HG02870 (cell line): ENCODE results near the gene INPP5B.
"Not testable (repeated sequence)": the region's sequence is repeated elsewhere in the genome, so short reads cannot be mapped to it uniquely, and the experiment has no call there.

Experiments
- ATAC-seq: cut with Tn5 transposase; IDR thresholded peaks from one replicate; pipeline ENCODE4 v1.9.1; 2021; ENCODE audit warnings: mild to moderate bottlenecking, moderate library complexity; ENCODE audit not compliant: unreplicated experiment

INPP5B gene

GRCh38 chr1:37948841-37949240, 2.0 kb upstream of the INPP5B start:
- no peak for ATAC-seq

DNA sequence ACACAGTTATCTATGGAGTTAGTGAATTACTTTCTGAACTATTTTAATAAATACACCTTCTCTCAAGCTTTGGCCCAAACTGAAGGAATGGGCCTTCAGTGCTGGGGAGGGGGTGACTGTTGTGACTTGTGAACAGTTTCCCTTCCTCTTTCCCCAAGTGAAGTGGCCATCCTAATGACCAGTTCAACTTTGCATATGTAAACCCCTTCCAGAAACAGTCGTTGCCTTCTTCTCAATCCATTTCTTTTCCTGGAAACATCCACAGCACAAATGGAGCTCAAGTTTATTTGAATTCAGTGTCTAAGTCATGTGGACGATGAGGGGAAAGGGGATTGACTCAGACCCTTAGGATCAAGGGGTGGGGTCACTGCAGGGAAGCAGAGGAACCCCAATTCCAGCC, 1.3 kb upstream of the INPP5B start:
- no peak for ATAC-seq

DNA sequence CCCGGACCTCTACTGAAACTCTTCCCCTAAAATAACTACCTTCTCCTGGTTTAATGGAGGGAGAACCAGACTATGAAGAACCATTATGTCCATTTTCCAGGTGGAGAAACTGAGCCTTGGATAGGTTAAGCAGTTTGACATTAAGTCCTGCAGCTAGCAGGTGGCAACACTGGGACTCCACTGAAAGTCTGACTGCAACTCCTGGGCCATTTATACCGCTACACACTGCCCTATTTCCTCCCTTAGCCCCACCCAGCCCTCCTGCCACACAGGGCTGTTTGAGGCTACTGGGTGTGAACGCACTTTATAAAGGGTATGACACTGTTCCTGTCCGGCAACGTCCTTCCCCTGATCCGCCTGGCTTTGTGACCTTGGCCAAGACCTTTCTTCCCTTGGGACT, 511 bp upstream of the INPP5B start:
- ATAC-seq = no peak

GRCh38 chr1:37945743-37946702, 830 bp downstream of the INPP5B start:
- no peak for ATAC-seq

DNA sequence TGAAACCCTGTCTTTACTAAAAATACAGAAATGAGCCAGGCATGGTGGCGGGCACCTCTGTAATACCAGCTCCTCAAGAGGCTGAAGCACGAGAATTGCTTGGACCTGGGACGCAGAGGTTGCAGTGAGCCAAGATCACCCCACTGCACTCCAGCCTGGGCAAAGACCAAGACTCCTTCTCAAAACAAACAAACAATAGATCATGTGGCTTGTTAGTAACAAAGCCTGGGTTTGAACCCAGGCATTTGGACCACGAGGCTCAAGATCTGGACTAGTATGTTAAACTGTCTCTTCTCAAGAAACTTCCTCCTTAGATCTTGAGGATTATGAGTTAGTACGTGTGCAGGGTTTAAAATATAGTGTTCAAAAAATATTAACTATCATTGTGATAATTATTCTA, 1.6 kb downstream of the INPP5B start:
- ATAC-seq = no peak

DNA sequence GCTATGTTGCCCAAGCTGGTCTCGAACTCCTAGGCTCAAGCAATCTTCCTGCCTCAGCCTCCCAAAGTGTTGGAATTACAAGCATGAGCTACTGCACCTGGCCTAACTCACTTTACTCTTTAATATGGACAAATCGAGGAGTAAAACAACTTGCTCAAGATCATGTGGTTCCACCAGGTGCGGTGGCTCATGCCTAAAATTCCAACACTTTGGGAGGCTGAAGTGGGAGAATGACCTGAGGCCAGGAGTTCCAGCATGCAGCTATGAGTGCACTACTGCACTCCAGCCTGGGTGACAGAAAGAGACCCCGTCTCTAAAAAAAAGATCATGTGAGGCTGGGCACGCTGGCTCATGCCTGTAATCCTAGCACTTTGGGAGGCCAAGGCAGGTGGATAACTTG, 2.0 kb downstream of the INPP5B start:
- no peak for ATAC-seq

DNA sequence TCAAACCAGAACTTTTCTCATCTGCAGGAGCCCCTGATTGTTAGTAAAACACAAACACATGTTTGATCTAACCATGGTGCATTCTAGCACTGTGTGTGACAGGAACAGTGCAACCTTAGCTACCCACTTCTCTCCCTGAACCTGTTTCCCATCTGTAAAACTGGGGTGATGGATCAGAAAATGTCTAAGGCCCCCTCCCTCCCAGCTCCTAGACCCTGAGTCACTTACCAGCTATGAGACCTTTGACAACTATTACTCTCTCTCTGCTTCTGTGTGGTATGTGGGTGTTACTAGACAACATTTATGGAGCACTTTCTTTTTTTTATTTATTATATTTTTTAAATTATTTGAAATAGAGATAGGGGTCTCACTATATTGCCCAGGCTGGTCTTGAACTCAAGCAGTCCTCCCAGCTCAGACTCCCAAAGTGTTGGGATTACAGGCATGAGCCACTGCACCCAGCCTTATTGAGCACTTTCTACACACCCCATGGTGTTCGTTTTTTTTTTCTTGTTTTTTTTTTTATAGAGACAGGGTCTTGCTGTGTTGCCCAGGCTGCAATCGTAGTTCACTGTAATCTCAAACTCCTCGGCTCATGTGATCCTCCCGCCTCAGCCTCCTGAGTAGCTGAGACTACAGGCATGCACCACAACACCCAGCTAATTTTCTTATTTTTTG, 2.6 kb downstream of the INPP5B start:
- ATAC-seq = no peak

GRCh38 chr1:37940299-37940947, 6.4 kb downstream of the INPP5B start:
- no peak for ATAC-seq

DNA sequence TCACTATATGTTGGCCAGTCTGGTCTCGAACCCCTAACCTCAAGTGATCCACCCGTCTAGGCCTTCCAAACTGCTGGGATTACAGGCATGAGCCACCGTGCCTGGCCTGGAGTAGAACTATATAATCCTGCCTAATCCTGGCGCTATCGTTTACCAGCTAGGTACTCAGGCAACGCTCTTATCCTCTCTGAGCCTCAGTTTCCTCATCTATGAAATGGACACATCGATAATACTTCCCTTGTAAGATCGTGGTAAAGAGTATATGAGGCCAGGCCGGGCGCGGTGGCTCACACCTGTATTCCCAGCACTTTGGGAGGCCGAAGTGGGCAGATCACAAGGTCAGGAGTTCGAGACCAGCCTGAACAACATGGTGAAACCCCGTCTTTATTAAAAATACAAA, 10.1 kb downstream of the INPP5B start:
- ATAC-seq = not testable (repeated sequence)

DNA sequence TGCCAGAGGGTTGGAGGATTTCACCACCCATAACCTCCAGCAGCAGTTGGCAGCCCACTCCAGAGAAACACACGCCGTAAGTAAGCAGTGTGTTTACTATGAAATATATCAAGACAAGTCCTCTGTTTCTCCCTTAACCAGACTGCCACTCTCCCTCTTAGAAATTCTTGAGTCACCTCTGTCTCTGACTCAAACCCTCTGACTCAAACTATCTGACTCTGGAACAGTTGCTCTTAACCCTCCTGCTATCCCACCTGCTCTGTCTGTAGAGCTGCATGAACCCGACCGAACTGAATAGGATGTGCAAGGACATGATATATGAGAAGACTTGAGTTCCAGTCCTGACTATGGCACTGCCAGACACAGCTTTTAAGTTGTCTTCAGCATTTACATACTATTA, 14.1 kb downstream of the INPP5B start:
- no peak for ATAC-seq

DNA sequence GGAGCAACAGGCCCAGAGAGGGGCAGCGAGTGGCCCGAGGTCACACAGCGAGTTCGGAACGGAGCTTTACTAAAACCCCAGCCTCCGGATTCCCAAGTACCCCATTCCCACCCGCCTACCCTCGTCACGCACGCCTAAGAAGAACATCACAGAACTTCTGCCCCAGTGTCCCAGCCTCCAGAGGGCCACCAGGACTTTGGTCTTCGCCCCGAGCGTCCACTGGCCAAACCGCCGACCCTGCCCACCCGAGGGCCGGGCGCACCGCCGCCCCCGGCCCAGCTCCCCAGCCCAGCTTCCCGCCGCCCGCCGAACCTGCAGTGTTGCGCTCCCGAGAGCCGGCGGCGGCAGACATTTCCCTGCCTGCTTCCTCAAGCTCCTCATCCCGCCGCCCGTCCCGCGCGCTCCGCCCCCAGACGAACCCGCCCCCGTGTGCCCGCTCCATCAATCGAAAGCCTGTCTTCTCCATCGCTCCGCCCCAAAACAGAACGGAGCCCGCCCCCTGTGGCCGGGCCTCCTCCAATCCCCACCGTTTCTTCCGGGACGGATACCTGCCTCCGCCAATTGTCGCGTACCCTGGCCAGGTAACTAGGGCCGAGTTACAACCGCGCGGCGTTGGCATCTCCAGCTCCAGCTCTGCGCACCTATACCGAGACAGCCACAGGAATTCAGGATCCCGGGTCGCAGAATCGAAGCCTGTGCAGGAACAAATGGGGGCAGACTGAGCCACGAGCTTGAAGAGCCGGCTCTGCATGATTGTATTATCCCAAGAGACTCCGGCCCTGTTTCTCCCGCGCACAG, 15.3 kb downstream of the INPP5B start:
- peak; percentile 87 for ATAC-seq

DNA sequence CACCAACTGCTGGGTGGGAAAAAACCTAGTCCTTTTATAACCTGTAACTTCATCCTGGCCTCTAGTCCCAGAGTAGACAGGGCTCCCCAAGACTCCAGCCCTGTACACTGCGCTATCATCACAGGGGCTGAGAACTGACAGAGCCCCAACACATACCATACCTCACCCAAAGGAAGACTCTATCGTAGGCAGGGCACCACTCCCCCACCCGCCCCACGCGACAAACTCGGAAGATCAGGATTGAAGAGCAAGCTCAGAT, 15.8 kb downstream of the INPP5B start:
- ATAC-seq = no peak

GRCh38 chr1:37930246-37931101, 16.4 kb downstream of the INPP5B start:
- no peak for ATAC-seq

DNA sequence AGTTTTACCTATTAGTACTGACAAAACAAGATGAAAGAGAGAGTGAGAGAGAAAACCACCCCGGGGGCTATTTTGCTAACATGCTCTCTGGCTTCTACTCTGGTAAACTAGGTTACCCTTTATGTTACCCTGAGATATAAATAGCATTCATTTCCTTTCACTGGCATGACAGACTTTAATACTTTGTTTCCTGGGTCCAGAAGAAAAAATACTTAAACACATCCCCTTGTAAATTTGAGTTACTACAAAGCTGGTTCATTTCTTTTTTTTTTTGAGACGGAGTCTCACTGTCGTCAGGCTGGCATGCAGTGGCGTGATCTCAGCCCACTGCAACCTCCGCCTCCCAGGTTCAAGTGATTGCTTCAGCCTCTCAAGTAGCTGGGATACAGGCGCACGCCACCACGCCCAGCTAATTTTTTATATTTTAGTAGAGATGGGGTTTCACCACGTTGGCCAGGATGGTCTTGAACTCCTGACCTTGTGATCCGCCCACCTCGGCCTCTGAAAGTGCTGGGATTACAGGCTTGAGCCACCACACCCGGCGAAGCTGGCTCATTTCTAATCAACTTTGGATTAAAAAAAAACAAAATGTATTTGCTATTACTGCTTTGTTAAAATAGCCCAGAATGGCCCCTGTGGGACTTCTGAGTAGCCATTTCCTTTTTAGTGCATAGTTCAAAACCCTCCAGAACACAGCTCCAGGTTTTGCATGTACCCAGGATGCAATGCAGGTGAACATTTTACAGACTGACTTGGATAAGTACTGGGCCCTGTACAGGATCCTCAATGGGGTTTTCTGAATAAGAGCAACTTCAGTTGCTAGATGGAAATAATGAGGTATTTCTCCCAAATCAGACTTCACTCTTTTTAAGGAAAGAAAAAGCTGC, 20.6 kb downstream of the INPP5B start:
- no peak for ATAC-seq

DNA sequence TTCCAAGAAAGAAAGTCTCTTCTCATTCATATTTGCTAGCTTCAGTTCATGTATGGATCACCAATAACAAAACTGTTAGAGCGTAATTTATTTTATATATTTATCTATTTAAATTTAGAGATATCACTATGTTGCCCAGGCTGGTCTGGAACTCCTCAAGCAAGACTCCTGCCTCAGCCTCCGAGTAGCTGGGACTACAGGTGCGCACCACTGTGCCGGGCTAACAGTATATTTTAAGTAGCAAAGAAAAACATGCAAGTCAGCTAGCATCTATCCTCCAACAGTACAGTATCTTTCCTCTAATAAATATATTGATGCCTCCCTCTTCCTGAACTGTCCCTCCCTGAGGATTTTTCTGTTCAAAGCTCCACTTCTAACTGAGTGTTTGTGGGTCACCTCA, 21.5 kb downstream of the INPP5B start:
- ATAC-seq = no peak

DNA sequence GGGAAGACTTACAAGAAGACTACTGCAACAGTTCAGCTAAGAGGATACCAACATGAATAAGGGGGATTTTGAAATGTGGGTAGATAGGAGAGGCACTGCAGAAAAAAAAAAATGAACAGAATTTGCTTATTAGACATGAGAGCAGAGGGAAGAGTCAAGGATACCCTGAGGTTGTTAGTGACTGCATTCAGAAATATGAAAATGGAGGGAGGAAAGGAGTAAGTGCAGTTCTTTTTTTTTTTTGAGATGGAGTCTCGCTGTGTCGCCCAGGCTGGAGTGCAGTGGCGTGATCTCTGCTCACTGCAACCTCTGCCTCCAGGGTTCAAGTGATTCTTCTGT, 23.3 kb downstream of the INPP5B start:
- no peak for ATAC-seq

DNA sequence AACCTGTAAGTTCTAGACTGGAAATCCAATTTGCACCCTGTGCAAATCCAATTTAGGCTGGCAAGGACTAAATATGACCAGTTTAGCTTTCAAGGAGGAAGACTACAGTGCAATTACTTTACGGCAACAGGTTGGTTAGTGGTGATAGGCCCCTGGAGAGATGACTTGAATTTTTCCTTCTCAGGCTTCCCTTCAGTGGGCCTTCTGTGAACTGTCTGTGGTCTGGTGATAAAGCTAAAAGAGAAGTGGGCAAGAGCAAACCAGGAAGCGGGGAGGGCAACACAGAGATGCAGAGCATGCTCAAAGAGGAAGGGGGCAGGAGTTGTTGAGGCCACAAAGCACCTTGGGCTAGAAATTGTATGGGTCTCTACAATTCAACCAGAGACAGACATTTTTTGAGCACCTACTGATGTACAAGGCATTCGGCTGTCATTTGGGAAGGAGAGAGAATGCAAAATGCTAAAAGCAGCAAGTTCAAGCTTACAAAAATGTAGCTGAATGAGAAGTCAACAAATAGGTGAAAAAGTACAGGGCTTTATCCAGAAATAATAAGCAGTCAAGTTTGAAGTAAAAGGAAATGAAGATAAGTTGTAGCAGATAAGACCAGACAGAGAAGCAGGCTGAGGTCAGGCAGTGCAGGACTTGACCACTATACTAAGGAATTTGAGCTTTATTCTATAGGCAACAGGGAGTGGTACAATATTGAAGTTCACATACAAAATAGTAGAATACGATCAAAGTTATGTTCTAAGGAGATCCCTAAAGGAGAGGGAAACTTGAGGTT, 23.9 kb downstream of the INPP5B start:
- no peak for ATAC-seq

GRCh38 chr1:37919277-37919676, 27.6 kb downstream of the INPP5B start:
- ATAC-seq = no peak
